Endothelial cell (in vitro differentiated cells): Measurements from ENCODE around the gene C19orf38. TPM values are rescaled to one million over a fixed set of nuclear protein-coding genes. Genes with fewer than 3 reads are reported as not detected.

Experiments used
- DNase-seq: peaks from one replicate; pipeline ENCODE4 v3.0.0; 2021; ENCODE audit warnings: low spot score
- H3K27ac Mint-ChIP-seq: one replicate; pipeline ENCODE4 v1.8.0; 2021; ENCODE audit warnings: mixed read lengths, inconsistent platforms; ENCODE audit not compliant: unreplicated experiment
- H3K27me3 Mint-ChIP-seq: one replicate; pipeline ENCODE4 v1.8.0; 2021; ENCODE audit warnings: mild to moderate bottlenecking, moderate library complexity, mixed read lengths, inconsistent platforms; ENCODE audit not compliant: unreplicated experiment
- H3K36me3 Mint-ChIP-seq: one replicate; pipeline ENCODE4 v1.8.0; 2021; ENCODE audit warnings: mild to moderate bottlenecking, low read depth, mixed read lengths, inconsistent platforms; ENCODE audit not compliant: unreplicated experiment
- H3K4me1 Mint-ChIP-seq: one replicate; pipeline ENCODE4 v1.8.0; 2021; ENCODE audit warnings: mild to moderate bottlenecking, mixed read lengths, inconsistent platforms; ENCODE audit not compliant: unreplicated experiment
- H3K4me3 Mint-ChIP-seq: one replicate; pipeline ENCODE4 v1.8.0; 2021; ENCODE audit warnings: mild to moderate bottlenecking, mixed read lengths, inconsistent platforms; ENCODE audit not compliant: unreplicated experiment
- H3K9me3 Mint-ChIP-seq: one replicate; pipeline ENCODE4 v1.8.0; 2021; ENCODE audit warnings: mixed read lengths, inconsistent platforms; ENCODE audit not compliant: unreplicated experiment
- total RNA-seq: library from RNA; stranded (reverse); fragmentation: NEBNext Ultra II Directional; extraction: Animal tissue kit (Norgen Biotek cat#: 25700); gene quantifications from one replicate; pipeline ENCODE4 v1.2.1, GENCODE V29; 2021; ENCODE audit not compliant: unreplicated experiment
- TF ChIP-seq, protein P1 (sequence below): fragments of 200-600 bp; sonication (generic); IDR thresholded peaks from one replicate; pipeline ENCODE4 v1.5.0; 2021; ENCODE audit warnings: antibody characterized with exemption; ENCODE audit not compliant: unreplicated experiment

The C19orf38 gene
- total RNA-seq, 1 donor from 2014 or later = not detected

DNA sequence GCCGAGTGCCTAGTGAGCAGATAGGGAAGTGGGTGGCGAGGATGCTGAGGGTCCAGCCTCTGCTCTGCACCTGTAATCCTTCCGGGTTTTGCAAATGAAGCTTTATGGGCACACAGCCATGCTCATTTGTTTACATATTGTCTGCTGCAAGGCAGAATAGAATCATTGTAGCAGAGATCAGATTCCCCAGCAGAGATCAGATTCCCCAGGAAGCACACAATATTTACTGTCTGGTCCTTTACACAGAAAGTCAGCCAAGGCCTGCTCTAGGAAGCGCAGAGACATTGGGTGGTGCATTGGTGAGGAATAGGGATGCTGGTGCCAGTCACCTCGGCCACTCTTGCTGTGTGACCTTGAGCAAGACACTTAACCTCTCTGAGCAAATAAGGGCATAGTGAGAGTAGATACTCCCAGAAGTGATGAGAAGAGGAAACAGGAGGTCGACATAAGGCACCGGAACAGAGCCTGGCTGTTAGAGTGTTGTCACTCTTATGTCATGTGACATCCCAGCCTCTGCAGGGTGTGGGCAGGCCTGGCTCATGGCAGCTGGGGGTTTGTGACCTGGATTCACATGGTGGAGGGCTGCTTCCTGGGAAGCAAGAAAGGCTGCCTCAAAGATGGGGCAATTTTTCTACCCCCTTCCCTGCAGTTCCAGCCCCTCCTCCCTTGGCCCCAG lies 48.8 kb downstream of the C19orf38 start:
- H3K4me1 Mint-ChIP-seq = no peaks in the 10 kb centered on the region
- no peak for DNase-seq
- no peak overlapping the region for H3K27ac Mint-ChIP-seq
- TF ChIP-seq, protein P1, sequence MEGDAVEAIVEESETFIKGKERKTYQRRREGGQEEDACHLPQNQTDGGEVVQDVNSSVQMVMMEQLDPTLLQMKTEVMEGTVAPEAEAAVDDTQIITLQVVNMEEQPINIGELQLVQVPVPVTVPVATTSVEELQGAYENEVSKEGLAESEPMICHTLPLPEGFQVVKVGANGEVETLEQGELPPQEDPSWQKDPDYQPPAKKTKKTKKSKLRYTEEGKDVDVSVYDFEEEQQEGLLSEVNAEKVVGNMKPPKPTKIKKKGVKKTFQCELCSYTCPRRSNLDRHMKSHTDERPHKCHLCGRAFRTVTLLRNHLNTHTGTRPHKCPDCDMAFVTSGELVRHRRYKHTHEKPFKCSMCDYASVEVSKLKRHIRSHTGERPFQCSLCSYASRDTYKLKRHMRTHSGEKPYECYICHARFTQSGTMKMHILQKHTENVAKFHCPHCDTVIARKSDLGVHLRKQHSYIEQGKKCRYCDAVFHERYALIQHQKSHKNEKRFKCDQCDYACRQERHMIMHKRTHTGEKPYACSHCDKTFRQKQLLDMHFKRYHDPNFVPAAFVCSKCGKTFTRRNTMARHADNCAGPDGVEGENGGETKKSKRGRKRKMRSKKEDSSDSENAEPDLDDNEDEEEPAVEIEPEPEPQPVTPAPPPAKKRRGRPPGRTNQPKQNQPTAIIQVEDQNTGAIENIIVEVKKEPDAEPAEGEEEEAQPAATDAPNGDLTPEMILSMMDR = no peak
- H3K27me3 Mint-ChIP-seq = peaks cover 7% of the 10 kb centered on the region
- no peak overlapping the region for H3K4me3 Mint-ChIP-seq
- H3K9me3 Mint-ChIP-seq = no peaks in the 10 kb centered on the region
- no peaks in the 10 kb centered on the region for H3K36me3 Mint-ChIP-seq

DNA sequence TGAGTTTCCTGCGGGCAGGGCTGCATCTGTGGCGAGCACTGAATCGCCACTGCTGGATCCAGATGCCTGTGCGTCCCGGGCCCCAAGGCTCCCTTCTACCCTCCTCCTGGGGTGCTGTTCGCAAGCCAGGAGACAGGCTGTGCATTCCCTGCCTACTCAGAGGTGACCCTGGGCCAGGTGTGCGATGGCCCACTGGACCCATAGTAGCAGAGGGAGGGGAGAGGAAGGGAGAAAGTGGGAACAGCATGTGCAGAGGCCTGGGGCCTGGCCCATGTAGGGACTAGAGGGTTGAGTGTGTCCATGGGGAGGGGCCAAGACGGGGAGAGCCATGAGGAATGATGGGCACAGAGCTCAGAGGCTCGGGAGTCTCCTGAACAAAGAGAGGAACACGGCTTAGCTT lies 50.4 kb downstream of the C19orf38 start:
- Mint-ChIP-seq H3K27ac (no peak overlapping the region), H3K27me3 (peaks cover 7% of the 10 kb centered on the region), H3K9me3 (no peaks in the 10 kb centered on the region), H3K36me3 (peaks cover 5% of the 10 kb centered on the region), H3K4me1 (no peaks in the 10 kb centered on the region), H3K4me3 (no peak overlapping the region)
- TF ChIP-seq, protein P1 = no peak
- no peak for DNase-seq

DNA sequence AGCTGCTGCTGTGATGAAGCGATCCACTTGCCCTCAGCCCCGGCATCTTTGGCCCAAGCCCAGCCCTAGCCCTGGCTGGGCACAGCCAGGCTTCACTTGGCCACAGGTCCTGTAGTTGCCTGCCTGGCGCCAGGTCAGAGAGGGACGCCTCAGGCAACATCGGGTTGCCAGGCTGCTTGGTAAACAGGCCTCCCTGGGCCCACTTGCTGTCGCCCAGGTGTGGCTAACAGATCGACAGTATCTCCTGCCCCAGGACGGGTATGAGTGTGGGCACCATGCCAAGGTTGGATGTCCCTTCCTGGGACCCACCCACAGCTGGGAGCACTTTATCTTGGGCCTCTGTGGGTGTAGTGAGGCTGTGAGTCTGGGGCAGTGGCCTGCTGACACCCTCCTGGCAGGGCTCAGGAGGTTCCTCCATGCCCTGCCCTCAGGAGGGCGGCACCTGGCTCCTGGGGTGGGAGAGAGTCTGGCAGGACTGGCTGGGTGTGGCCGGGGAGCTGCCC lies 51.0 kb downstream of the C19orf38 start:
- H3K36me3 Mint-ChIP-seq = peaks cover 5% of the 10 kb centered on the region
- no peaks in the 10 kb centered on the region for H3K9me3 Mint-ChIP-seq
- DNase-seq = no peak
- H3K27ac Mint-ChIP-seq = no peak overlapping the region
- H3K27me3 Mint-ChIP-seq = peaks cover 6% of the 10 kb centered on the region
- TF ChIP-seq, protein P1 = no peak
- no peaks in the 10 kb centered on the region for H3K4me1 Mint-ChIP-seq
- no peak overlapping the region for H3K4me3 Mint-ChIP-seq

DNA sequence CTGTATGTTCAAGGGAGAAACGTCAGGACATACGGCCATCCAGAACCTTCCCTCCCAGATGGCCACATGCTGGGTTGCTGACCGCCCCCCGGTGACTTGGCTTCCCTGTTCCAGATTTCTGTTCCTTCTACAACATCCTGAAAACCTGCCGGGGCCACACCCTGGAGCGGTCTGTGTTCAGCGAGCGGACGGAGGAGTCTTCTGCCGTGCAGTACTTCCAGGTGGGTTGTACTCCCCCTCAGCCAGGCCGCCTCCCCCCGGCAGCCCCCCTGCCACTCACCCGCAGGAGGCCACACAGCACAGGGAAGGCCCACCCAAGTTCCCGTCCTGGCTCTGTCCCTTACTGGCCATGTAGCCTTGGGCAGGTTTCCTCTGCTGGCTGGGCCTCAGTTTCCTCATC lies 59.7 kb downstream of the C19orf38 start:
- H3K4me3 Mint-ChIP-seq = no peak overlapping the region
- DNase-seq = no peak
- peaks cover 5% of the 10 kb centered on the region for H3K27me3 Mint-ChIP-seq
- peaks cover 18% of the 10 kb centered on the region for H3K36me3 Mint-ChIP-seq
- H3K9me3 Mint-ChIP-seq = no peaks in the 10 kb centered on the region
- TF ChIP-seq, protein P1 = no peak
- H3K27ac Mint-ChIP-seq = no peak overlapping the region
- H3K4me1 Mint-ChIP-seq = no peaks in the 10 kb centered on the region

DNA sequence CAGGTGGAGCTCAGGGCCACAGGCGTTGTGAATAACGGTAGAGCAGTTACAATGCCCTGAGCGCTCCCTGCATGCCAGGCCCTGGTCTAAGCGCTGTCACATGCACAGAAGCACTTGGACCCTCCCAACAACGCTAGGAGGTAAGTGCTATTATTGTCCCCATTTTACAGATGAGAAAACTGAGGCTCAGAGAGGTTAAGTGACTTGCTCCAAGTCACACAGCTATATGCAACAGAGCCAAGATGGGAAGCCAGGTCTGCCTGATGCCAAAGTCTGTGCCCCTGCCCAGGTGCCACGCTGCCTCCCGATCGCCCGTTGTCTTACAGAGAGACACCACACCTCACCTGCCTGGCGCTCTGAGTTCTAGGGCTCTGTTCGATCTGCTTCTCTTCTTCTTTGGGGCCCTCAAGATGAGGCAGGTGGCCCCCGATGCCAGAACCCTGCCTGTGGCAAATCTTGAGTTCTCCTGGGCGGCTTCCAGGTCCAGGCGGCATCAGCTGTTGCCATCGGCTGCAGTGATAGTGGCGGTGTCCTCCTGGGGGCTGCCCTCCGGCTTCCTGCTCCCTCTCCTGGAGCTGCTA lies 60.3 kb downstream of the C19orf38 start:
- Mint-ChIP-seq H3K9me3 (no peaks in the 10 kb centered on the region), H3K4me3 (no peak overlapping the region)

More for the DNA sequence above, 60.3 kb downstream of the C19orf38 start:
- H3K36me3 Mint-ChIP-seq = peaks cover 14% of the 10 kb centered on the region
- TF ChIP-seq, protein P1 = no peak
- no peaks in the 10 kb centered on the region for H3K4me1 Mint-ChIP-seq
- peaks cover 6% of the 10 kb centered on the region for H3K27me3 Mint-ChIP-seq
- no peak overlapping the region for H3K27ac Mint-ChIP-seq
- no peak for DNase-seq
